GM12878 (cell line): ENCODE results near the gene SLC2A9. TPM values are rescaled to one million over a fixed set of nuclear protein-coding genes. Genes with fewer than 3 reads are reported as not detected.
A peak's percentile ranks its signal among the peaks of the same experiment; 100 is the strongest.

ENCODE experiments used
- BMI1 ChIP-seq: fragments of 450-650 bp; IDR thresholded peaks from 2 replicates; pipeline ENCODE4 v1.6.1; 2016; ENCODE audit warnings: mild to moderate bottlenecking, moderate library complexity, borderline replicate concordance
- GATAD2B ChIP-seq: fragments of 450-650 bp; conservative IDR thresholded peaks from 2 replicates; pipeline ENCODE4 v1.6.1; 2017; ENCODE audit warnings: low read depth, mild to moderate bottlenecking, moderate library complexity
- IRF4 ChIP-seq: IDR thresholded peaks from 2 replicates; pipeline ENCODE4 v1.6.1; 2011; ENCODE audit warnings: low read depth, low read length
- JUND ChIP-seq: IDR thresholded peaks from 2 replicates; pipeline ENCODE4 v1.6.1; 2012; ENCODE audit warnings: low read depth, mild to moderate bottlenecking, low read length, improper control_type of control experiment, moderate library complexity
- LARP7 ChIP-seq: fragments of 450-650 bp; IDR thresholded peaks from 2 replicates; pipeline ENCODE4 v1.6.1; 2017; ENCODE audit warnings: mild to moderate bottlenecking
- MEF2B ChIP-seq: fragments of 450-650 bp; IDR thresholded peaks from 2 replicates; pipeline ENCODE4 v1.6.1; 2018; ENCODE audit warnings: mild to moderate bottlenecking, moderate library complexity; ENCODE audit not compliant: partially characterized antibody, poor library complexity, severe bottlenecking
- MXI1 ChIP-seq: fragments of 150-350 bp; IDR thresholded peaks from 2 replicates; pipeline ENCODE4 v1.6.1; 2011; ENCODE audit warnings: low read depth, mild to moderate bottlenecking, inconsistent platforms, low read length, improper control_type of control experiment
- NFYB ChIP-seq: IDR thresholded peaks from 2 replicates; pipeline ENCODE4 v1.6.1; 2011; ENCODE audit warnings: low read depth, mild to moderate bottlenecking, low read length, improper control_type of control experiment, moderate library complexity; ENCODE audit not compliant: insufficient read depth
- POLR2AphosphoS2 ChIP-seq: IDR thresholded peaks from 2 replicates; pipeline ENCODE4 v1.6.1; 2011; ENCODE audit warnings: low read depth, mild to moderate bottlenecking, low read length, improper control_type of control experiment, moderate library complexity
- POLR2AphosphoS5 ChIP-seq: IDR thresholded peaks from 2 replicates; pipeline ENCODE4 v1.6.1; 2011; ENCODE audit warnings: mild to moderate bottlenecking, low read length, inconsistent platforms
- RAD51 ChIP-seq: fragments of 450-650 bp; IDR thresholded peaks from 2 replicates; pipeline ENCODE4 v1.6.1; 2016; ENCODE audit warnings: moderate library complexity, mild to moderate bottlenecking, inconsistent platforms
- SIN3A ChIP-seq: IDR thresholded peaks from 2 replicates; pipeline ENCODE4 v1.6.1; 2012; ENCODE audit warnings: low read depth, low read length, improper control_type of control experiment
- SP1 ChIP-seq: IDR thresholded peaks from one replicate; pipeline ENCODE4 v1.6.1; 2011; ENCODE audit warnings: low read depth, low read length
- TBL1XR1 ChIP-seq: IDR thresholded peaks from 2 replicates; pipeline ENCODE4 v1.6.1; 2012; ENCODE audit warnings: low read depth, low read length, improper control_type of control experiment
- YY1 ChIP-seq: IDR thresholded peaks from 2 replicates; pipeline ENCODE4 v1.6.1; 2011; ENCODE audit warnings: low read depth, mild to moderate bottlenecking, low read length
- ZNF274 ChIP-seq: IDR thresholded peaks from one replicate; pipeline ENCODE4 v1.8.0; 2011; ENCODE audit not compliant: insufficient read length, insufficient read depth
- ZZZ3 ChIP-seq: IDR thresholded peaks from 2 replicates; pipeline ENCODE4 v1.6.1; 2011; ENCODE audit warnings: low read depth; ENCODE audit not compliant: control insufficient read depth, insufficient read length
- polyA plus RNA-seq, 11 experiments: library from polyadenylated mRNA; depleted of rRNA in 4 of 11; unstranded in 6 of 11; stranded (reverse) in 5 of 11; fragments of >200 nt; fragmentation: Nextera tagmentation in 4 of 11; fragmentation: Illumina TruSeq in 1 of 11; extraction: Ambion mirVana in 4 of 11; extraction: Trizol in 1 of 11; gene quantifications; 1 replicate in 1 of 11; 2 replicates in 10 of 11; pipeline versions ENCODE4 v1.2.1 to v1.2.3, GENCODE V29; 2011 to 2016; ENCODE audit warnings: inconsistent platforms in 2 of 11, missing spikeins in 2 of 11, low read depth in 1 of 11
- total RNA-seq, 4 experiments: library from RNA; depleted of rRNA in 3 of 4; stranded (reverse); fragments of >200 nt in 3 of 4; fragmentation: Illumina TruSeq in 1 of 4; extraction: Trizol in 1 of 4; gene quantifications; 2 replicates each; pipeline versions ENCODE4 v1.2.1 to v1.2.3, GENCODE V29; 2013 to 2021
- TF ChIP-seq, protein P1 (sequence below): fragments of 150-350 bp; IDR thresholded peaks from 2 replicates; pipeline ENCODE4 v1.6.1; 2014; ENCODE audit warnings: mild to moderate bottlenecking, low read depth, low read length
- TF ChIP-seq, protein P2 (sequence below): IDR thresholded peaks from 2 replicates; pipeline ENCODE4 v1.6.1; 2012; ENCODE audit warnings: improper control_type of control experiment, low read depth, low read length; ENCODE audit not compliant: insufficient replicate concordance
- TF ChIP-seq, protein P3 (sequence below): IDR thresholded peaks from 2 replicates; pipeline ENCODE4 v1.6.1; 2011; ENCODE audit warnings: borderline replicate concordance, low read depth, mild to moderate bottlenecking, moderate library complexity, mixed read lengths, low read length; ENCODE audit not compliant: insufficient read depth; ENCODE audit errors: extremely low read length
- TF ChIP-seq, protein P4 (sequence below): fragments of 450-650 bp; IDR thresholded peaks from 2 replicates; pipeline ENCODE4 v1.6.1; 2016; ENCODE audit warnings: mild to moderate bottlenecking

SLC2A9 gene
- total and polyA plus RNA-seq, 10 of the 15 experiments (the other 5 are each of a cell fraction or from before 2014, with no cell fraction given): 0.28 to 2.8 (median 1.2) TPM

DNA sequence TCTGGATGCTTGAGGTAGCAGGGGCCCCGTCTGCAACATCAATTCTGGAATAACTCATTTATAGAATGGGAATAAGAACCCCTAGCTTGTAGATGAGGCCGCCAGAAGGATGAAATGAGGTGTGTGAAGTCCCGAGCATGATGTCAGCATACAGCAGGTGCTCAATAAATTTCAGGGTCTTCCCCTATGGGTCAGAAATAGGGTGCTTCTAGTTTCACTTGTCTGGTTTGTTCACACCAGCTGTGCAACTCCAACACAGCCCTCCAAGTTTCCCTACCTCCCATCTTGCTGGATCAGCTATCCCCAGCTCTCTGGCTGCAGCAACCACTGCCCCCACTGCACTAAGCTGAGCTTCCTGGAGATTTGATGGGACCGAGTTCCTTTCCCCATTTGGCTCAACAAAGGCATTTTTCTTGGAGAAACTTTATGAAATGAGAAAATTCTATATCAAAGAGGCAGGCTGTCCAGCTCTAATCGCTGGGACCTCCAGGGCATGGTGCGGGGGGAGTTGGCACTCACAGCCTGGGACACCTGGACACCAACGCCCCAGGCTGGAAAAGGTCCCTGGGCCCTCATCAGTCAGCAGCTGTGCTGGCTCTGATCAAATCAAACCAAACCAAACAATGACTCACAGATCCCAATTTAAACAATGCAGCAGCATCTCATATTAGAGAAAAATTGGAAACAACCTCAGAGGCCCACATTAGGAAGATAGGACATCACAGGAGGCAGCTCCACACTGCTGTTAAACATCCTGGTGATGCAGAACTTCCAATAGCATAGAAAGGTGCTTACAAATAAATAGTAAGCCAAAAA is 13.3 kb downstream of the SLC2A9 start (continued):
- TF ChIP-seq ZNF274 (no peak), MXI1 (no peak), SIN3A (no peak), BMI1 (no peak), IRF4 (peak; percentile 76; the same call in 1 of the 2 replicates), POLR2AphosphoS2 (no peak), RAD51 (0 out of 2 replicates have a peak, but pooled peaks have one; percentile 18), TBL1XR1 (no peak), ZZZ3 (no peak), POLR2AphosphoS5 (no peak), LARP7 (no peak; the same call in 1 of the 2 replicates), GATAD2B (no peak), MEF2B (no peak), YY1 (no peak; the same call in 1 of the 2 replicates), JUND (no peak), NFYB (no peak), SP1 (no peak)
- TF ChIP-seq, protein P1, sequence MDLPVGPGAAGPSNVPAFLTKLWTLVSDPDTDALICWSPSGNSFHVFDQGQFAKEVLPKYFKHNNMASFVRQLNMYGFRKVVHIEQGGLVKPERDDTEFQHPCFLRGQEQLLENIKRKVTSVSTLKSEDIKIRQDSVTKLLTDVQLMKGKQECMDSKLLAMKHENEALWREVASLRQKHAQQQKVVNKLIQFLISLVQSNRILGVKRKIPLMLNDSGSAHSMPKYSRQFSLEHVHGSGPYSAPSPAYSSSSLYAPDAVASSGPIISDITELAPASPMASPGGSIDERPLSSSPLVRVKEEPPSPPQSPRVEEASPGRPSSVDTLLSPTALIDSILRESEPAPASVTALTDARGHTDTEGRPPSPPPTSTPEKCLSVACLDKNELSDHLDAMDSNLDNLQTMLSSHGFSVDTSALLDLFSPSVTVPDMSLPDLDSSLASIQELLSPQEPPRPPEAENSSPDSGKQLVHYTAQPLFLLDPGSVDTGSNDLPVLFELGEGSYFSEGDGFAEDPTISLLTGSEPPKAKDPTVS: no peak
- TF ChIP-seq, protein P2, sequence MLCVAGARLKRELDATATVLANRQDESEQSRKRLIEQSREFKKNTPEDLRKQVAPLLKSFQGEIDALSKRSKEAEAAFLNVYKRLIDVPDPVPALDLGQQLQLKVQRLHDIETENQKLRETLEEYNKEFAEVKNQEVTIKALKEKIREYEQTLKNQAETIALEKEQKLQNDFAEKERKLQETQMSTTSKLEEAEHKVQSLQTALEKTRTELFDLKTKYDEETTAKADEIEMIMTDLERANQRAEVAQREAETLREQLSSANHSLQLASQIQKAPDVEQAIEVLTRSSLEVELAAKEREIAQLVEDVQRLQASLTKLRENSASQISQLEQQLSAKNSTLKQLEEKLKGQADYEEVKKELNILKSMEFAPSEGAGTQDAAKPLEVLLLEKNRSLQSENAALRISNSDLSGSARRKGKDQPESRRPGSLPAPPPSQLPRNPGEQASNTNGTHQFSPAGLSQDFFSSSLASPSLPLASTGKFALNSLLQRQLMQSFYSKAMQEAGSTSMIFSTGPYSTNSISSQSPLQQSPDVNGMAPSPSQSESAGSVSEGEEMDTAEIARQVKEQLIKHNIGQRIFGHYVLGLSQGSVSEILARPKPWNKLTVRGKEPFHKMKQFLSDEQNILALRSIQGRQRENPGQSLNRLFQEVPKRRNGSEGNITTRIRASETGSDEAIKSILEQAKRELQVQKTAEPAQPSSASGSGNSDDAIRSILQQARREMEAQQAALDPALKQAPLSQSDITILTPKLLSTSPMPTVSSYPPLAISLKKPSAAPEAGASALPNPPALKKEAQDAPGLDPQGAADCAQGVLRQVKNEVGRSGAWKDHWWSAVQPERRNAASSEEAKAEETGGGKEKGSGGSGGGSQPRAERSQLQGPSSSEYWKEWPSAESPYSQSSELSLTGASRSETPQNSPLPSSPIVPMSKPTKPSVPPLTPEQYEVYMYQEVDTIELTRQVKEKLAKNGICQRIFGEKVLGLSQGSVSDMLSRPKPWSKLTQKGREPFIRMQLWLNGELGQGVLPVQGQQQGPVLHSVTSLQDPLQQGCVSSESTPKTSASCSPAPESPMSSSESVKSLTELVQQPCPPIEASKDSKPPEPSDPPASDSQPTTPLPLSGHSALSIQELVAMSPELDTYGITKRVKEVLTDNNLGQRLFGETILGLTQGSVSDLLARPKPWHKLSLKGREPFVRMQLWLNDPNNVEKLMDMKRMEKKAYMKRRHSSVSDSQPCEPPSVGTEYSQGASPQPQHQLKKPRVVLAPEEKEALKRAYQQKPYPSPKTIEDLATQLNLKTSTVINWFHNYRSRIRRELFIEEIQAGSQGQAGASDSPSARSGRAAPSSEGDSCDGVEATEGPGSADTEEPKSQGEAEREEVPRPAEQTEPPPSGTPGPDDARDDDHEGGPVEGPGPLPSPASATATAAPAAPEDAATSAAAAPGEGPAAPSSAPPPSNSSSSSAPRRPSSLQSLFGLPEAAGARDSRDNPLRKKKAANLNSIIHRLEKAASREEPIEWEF: peak; percentile 57
- TF ChIP-seq, protein P3, sequence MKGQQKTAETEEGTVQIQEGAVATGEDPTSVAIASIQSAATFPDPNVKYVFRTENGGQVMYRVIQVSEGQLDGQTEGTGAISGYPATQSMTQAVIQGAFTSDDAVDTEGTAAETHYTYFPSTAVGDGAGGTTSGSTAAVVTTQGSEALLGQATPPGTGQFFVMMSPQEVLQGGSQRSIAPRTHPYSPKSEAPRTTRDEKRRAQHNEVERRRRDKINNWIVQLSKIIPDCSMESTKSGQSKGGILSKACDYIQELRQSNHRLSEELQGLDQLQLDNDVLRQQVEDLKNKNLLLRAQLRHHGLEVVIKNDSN: no peak
- TF ChIP-seq, protein P4, sequence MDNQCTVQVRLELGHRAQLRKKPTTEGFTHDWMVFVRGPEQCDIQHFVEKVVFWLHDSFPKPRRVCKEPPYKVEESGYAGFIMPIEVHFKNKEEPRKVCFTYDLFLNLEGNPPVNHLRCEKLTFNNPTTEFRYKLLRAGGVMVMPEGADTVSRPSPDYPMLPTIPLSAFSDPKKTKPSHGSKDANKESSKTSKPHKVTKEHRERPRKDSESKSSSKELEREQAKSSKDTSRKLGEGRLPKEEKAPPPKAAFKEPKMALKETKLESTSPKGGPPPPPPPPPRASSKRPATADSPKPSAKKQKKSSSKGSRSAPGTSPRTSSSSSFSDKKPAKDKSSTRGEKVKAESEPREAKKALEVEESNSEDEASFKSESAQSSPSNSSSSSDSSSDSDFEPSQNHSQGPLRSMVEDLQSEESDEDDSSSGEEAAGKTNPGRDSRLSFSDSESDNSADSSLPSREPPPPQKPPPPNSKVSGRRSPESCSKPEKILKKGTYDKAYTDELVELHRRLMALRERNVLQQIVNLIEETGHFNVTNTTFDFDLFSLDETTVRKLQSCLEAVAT: no peak
